GM12874 (cell line): Measurements from ENCODE around the gene AP4S1.

ENCODE experiments used
- TF ChIP-seq, protein P1 (sequence below): IDR thresholded peaks from 2 replicates; pipeline ENCODE4 v1.5.1; 2011; ENCODE audit warnings: low read depth, mild to moderate bottlenecking, control low read depth, low read length, moderate library complexity; ENCODE audit not compliant: insufficient read depth

AP4S1 gene

GRCh38 chr14:31084385-31084784, 58.9 kb downstream of the AP4S1 start:
- TF ChIP-seq, protein P1, sequence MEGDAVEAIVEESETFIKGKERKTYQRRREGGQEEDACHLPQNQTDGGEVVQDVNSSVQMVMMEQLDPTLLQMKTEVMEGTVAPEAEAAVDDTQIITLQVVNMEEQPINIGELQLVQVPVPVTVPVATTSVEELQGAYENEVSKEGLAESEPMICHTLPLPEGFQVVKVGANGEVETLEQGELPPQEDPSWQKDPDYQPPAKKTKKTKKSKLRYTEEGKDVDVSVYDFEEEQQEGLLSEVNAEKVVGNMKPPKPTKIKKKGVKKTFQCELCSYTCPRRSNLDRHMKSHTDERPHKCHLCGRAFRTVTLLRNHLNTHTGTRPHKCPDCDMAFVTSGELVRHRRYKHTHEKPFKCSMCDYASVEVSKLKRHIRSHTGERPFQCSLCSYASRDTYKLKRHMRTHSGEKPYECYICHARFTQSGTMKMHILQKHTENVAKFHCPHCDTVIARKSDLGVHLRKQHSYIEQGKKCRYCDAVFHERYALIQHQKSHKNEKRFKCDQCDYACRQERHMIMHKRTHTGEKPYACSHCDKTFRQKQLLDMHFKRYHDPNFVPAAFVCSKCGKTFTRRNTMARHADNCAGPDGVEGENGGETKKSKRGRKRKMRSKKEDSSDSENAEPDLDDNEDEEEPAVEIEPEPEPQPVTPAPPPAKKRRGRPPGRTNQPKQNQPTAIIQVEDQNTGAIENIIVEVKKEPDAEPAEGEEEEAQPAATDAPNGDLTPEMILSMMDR, result 0 out of 2 replicates have a peak, but pooled peaks have one; percentile 25

- TF ChIP-seq, protein P1, result no peak
Measured at GRCh38 chr14:31085027-31085426, 59.6 kb downstream of the AP4S1 start.

DNA sequence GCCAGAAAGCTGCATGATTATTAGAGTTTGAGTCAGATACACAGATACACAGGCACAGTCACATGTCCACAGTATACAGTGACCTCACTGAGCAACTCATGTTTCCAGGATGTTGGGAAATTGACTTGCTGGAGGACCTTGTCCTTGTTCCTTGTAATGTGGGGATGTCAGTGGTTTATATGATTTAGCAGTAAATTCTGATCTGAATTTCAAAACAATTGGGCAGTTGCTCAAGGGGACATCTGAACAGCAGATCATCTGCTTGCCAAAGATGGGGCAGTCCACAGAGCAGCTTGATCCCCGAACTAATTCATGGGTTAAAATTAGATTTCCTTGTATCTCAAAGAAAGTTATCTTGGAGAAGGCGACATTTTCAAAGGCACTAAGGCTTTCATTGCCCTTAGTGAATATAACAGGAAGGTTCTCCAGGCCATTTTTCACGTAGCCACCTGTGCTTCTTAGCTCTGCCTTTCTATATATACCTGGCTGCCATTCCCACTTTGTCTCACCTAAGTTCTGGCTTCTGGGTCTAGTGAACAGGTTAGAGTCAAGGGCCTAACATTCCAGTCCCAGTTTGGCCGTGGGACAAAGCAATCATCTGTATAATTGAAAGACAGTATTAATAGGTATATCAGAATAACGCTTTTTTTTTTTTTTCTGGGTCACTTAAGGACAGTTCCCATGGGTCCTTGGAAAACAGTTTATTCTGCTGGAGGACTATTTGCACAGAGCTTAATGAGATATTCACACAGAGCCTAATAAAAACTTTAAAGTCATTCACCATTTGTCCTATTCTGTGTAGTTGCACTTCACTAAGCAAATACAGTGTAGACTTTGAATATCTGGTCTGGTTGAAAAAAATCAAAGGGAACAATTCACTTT, 65.7 kb downstream of the AP4S1 start:
- TF ChIP-seq, protein P1, result no peak

DNA sequence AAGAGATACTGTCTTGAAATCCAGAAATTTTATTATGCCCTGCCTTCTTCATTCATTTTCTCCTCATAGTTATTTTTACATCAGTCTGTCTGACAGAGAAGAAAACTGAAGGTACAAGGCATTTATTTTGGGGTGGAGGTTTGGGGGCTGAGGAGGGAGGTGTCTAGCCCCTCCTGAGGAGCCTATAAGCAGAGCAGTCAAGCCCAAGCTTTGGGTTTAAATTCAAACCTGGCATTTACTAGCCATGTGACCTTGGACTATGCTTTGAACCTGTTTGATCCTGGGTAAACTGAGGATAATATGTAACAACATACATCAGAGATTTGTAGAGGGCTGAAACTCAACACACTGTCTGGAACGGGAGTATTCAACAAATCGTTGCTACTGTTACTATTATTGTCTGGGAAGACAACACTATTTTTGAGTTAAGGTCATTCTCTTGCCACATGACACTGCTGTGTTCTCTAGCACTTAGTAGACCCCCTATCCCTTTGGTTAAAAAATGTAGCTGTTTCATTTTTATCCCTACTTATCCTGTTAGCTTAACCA, 66.8 kb downstream of the AP4S1 start:
- TF ChIP-seq, protein P1, result no peak

DNA sequence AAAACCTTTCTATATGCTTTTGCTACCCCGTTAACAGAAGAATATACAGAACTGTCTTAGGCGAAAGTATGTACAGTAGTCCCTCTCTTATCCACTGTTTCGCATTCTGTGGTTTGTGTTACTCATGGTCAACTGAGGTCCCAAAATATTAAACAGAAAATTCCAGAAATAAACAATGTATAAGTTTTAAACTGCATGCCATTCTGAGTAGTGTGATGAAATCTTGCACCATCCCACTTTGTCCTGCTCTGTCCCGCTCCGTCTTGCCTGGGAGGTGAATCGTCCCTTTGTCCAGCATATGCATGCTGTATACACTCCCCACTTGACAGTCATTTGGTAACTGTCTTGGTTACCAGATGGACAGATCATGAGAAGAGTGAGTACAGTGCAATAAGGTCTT, 70.8 kb downstream of the AP4S1 start:
- TF ChIP-seq, protein P1, result no peak

DNA sequence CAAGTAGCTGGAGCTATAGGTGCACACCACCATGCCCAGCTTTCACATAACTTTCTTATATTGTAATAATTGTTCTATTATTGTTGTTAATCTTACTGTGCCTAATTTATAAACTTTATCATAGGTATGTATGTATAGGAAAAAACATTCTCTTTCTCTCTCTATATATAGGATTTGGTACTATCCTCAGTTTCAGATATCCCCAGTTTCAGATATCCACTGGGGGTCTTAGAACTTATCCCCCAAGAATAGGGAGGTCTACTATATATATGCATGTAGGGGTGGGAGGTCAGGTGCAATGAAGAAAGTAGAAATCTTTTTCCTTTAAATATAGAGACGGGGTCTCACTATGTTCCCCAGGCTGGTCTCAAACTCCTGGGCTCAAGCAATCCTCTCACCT, 71.6 kb downstream of the AP4S1 start:
- TF ChIP-seq, protein P1, result no peak

DNA sequence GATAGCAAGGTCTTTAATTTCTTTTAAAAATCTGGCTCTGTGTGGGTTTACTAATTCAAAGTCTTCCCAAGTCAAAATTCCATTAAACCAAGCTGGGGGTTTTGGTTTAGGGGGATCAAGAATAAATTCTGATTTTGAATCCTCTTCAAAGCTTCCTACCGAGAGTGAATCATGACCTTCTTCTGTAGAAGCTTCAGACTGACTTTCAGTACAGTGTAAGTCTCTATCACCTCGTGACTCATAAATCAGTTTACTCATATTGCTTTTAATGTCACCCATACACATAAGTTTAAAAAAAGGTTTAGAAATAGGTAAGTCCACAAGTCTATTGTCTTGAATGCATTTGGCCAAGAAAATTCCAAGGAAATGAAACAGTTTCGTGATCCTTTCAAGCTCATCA, 81.3 kb downstream of the AP4S1 start:
- TF ChIP-seq, protein P1, result no peak
